GM21360 (cell line): ENCODE data around the gene NMRK1.

Experiments
- ATAC-seq: cut with Tn5 transposase; IDR thresholded peaks from one replicate; pipeline ENCODE4 v1.9.1; 2021; ENCODE audit warnings: mild to moderate bottlenecking, moderate library complexity; ENCODE audit not compliant: unreplicated experiment

Gene NMRK1

GRCh38 chr9:75063556-75064305 lies 24.2 kb downstream of the NMRK1 start:
- no peak for ATAC-seq

- no peak for ATAC-seq
Measured at GRCh38 chr9:75061169-75061568, 26.8 kb downstream of the NMRK1 start.

- ATAC-seq = no peak
Measured at GRCh38 chr9:75054368-75055001, 33.5 kb downstream of the NMRK1 start.

GRCh38 chr9:75053869-75054268 lies 34.1 kb downstream of the NMRK1 start:
- ATAC-seq = peak; percentile 99

- no peak for ATAC-seq
Measured at GRCh38 chr9:75051285-75051684, 36.7 kb downstream of the NMRK1 start.

GRCh38 chr9:75047506-75047905 lies 40.4 kb downstream of the NMRK1 start:
- no peak for ATAC-seq

GRCh38 chr9:75046725-75047345 lies 41.1 kb downstream of the NMRK1 start:
- ATAC-seq = no peak

GRCh38 chr9:75041041-75041440 lies 46.9 kb downstream of the NMRK1 start:
- no peak for ATAC-seq

GRCh38 chr9:75039801-75040200 lies 48.2 kb downstream of the NMRK1 start:
- no peak for ATAC-seq

GRCh38 chr9:75039009-75039408 lies 48.9 kb downstream of the NMRK1 start:
- no peak for ATAC-seq

GRCh38 chr9:75036793-75037192 lies 51.2 kb downstream of the NMRK1 start:
- ATAC-seq = no peak

GRCh38 chr9:75033791-75034473 lies 54.0 kb downstream of the NMRK1 start:
- ATAC-seq = no peak

GRCh38 chr9:75027187-75028107 lies 60.5 kb downstream of the NMRK1 start:
- peak; percentile 38 for ATAC-seq

- ATAC-seq = no peak
Measured at GRCh38 chr9:75023846-75024245, 64.1 kb downstream of the NMRK1 start.

GRCh38 chr9:75019654-75020053 lies 68.3 kb downstream of the NMRK1 start:
- no peak for ATAC-seq

- no peak for ATAC-seq
Measured at GRCh38 chr9:75019022-75019421, 68.9 kb downstream of the NMRK1 start.

- ATAC-seq = no peak
Measured at GRCh38 chr9:75017378-75017777, 70.6 kb downstream of the NMRK1 start.

GRCh38 chr9:75013735-75014134 lies 74.2 kb downstream of the NMRK1 start:
- ATAC-seq = no peak
